AML-193 (cell line): ENCODE results near the gene SLC29A2.

Experiments
- DNase-seq, 2 experiments: peaks; one replicate each; lab custom pipeline; 2025; lab: John Stamatoyannopoulos, UW

Gene SLC29A2

DNA sequence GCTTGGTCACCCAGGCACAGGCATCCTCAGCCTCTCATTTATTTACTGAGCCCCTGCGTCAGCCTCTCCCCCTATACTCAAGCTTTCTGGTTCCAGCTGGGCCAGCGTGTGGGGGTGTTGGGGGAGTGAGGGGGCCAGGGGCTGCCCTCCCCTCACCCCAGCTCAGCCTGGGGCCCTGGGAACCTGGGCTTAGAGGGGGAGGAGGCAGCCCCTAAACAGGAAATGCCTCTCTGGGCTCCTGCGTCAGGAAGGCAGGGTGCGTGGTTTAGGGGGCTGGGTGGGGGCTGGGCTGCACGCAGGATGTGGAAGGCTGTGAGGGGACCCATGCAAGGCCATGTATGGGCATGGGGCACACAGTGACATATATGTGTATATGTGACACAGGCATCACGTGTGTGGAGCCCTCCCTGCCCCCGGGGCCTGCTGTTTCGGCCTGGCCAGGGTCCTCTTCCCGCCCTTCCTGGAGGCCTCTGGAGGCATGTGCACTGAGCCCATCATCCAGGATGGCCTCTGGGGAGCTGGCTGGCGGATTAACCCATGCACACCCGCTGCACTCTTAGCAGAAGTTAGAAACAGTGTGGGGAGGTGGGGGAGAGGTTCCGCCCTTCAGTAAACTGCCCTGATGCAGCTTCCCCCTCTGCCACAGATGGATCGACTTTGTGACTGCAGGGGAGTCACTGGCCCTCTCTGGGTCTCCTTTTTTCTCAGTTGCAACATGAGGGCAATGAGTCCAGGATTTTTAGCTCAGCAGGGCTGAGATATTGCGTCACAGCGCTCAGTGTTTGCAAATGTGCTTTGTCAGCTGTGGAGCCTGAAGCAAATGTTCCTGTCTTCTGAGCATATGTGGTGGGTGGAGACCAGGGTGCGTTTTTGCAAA, 53.6 kb downstream of the SLC29A2 start:
- peak; percentile 79 to 87 for DNase-seq

GRCh38 chr11:66317322-66317722, 54.2 kb downstream of the SLC29A2 start:
- DNase-seq, result no peak

GRCh38 chr11:66316849-66317251, 54.7 kb downstream of the SLC29A2 start, which contains the start of gene CD248:
Gene CD248, minus strand, starts transcription at chr11:66317044. Its CDS starts 17 bp downstream, at chr11:66317027.
- DNase-seq, result no peak

- no peak for DNase-seq
Measured at GRCh38 chr11:66315921-66316811, 55.4 kb downstream of the SLC29A2 start.

DNA sequence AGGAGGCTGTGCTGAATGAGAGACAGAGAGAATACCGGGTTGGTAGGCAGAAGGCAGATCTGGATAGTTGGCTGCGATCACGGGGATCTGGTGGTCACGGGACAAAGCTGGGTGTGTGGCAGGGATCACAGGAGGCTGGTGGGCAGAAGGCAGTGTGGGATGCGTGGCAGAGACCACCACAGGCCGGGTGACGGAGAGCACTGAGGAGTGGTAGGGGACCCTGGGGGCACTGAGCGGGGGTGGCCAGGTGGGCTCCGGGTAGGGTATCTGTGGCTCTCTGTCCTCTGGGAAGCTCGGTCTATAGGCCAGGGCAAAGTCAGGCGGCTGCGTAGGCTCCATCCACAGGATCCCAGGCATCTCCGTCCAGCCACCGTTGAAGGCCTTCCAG, 56.1 kb downstream of the SLC29A2 start:
- no peak for DNase-seq

DNA sequence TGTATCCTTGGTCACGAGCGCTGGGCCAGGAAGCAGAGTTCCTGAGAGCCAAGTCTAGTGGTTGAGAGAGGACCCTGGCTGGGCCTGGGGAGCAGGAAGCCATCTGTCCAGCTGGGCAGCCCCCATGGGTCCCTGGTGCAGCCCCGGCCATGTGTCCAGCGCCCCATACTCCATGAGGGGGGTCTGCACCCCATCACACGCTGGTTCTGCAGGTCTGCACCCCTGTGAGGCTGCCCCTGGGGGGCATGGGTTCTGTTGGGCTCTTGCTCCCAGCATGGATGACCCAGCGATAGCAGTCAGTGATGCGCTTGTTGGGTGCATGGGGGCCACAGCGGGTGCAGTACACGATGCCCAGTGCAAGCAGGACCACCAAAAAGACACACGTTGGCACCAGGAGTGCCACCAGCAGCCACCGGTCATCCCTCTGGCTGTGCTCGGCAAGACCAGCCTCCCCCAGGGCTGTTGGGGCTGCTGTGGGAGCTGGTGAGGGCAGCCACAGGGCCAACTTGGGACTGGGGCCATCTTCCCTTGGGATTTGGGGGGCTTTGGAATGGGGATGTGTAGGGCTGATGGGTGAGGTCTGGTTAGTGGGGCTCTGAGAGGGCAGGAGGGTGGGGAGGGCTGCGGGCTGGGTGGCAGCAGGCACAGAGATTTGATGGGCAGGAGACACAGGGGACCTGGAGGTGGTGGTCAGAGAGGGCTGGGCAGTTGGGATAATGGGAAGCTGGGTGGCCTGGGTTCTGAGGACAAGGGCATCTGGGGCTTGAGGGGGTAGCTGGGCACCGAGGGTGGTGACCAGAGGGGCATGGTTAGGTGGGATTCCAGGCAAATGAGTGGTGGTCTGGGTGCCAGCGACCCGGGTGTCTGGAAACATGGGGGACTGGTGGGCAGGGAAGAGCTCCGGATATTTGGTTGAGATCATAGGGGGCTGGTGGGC, 56.7 kb downstream of the SLC29A2 start:
- DNase-seq, result no peak

DNA sequence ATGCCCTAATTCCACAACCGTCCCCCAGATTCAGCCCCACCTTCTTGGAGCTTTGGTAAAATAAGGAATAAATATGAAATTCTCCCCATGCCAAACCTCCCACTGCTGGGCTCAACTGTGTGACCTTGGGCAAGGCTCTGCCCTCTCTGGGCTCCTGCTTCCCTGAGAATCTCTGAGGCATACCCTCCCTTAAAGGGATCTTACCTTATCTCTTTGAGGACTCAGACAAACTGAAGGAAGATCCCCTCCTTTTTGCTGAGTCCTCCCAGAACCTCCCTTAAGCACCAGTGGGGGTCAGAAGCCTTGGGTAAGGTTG, 57.4 kb downstream of the SLC29A2 start:
- DNase-seq, result no peak

- no peak for DNase-seq
Measured at GRCh38 chr11:66313321-66314185, 58.0 kb downstream of the SLC29A2 start.

GRCh38 chr11:66312549-66313320, 58.8 kb downstream of the SLC29A2 start:
- DNase-seq, result peak; percentile 82
